Left ventricle myocardium inferior (tissue), 1 donor: ENCODE results near the gene BACH2. TPM values are rescaled to one million over a fixed set of nuclear protein-coding genes. Genes with fewer than 3 reads are reported as not detected.
A peak's percentile ranks its signal among the peaks of the same experiment; 100 is the strongest.

Source experiments
- DNase-seq: peaks from one replicate; pipeline ENCODE4 v3.0.0-alpha.2; 2020
- H3K27ac ChIP-seq: fragments of 200-600 bp; replicated peaks from 2 replicates; pipeline ENCODE4 v1.8.0; 2021
- H3K27me3 ChIP-seq: fragments of 200-600 bp; 2 replicates; pipeline ENCODE4 v1.8.0; 2021; ENCODE audit warnings: low read depth
- H3K36me3 ChIP-seq: fragments of 200-600 bp; 2 replicates; pipeline ENCODE4 v1.8.0; 2021
- H3K4me1 ChIP-seq: fragments of 200-600 bp; 2 replicates; pipeline ENCODE4 v1.8.0; 2021
- H3K4me3 ChIP-seq: fragments of 200-600 bp; 2 replicates; pipeline ENCODE4 v1.8.0; 2021; ENCODE audit warnings: mild to moderate bottlenecking, moderate library complexity
- H3K9me3 ChIP-seq: fragments of 200-600 bp; replicated peaks from 2 replicates; pipeline ENCODE4 v1.8.0; 2021
- intact Hi-C: fragments of 100-400 bp; cut with micrococcal nuclease; formaldehyde crosslinking; loops from one replicate; pipeline ENCODE4 v1.11.0; 2022
- total RNA-seq: library from RNA; stranded (reverse); fragmentation: NEBNext Ultra II Directional; extraction: Animal tissue kit (Norgen Biotek cat#: 25700); gene quantifications from one replicate; pipeline ENCODE4 v1.2.1, GENCODE V29; 2021
- TF ChIP-seq, protein P1 (sequence below): fragments of 200-600 bp; IDR thresholded peaks from 2 replicates; pipeline ENCODE4 v1.8.0; 2021; ENCODE audit warnings: antibody characterized with exemption, mild to moderate bottlenecking, borderline replicate concordance
- donor health status: DM: no; HTN: yes; CAD: no; lungs with severe emphysema.

Gene BACH2
- total RNA-seq, 1 donor from 2014 or later, result 1.5 TPM

DNA sequence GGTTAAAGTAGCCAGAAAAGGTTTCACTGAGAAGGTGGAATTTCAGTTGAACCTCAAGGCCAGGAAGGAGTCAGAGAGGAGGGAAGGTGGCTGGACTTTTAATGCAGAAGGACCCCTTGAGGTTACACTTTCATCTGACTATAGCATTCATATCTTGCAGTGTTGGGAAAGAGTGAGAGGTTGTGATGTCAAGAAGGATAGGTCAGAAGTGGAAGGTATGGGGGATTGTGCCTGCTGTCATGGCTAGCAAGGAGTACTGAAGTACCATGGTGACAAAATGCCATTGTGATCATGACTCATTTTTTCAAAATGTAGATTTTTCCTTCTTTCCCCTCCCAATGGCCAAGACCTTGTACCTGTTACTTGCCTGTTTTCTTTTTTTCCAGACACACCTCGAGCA lies 5.2 kb upstream of the BACH2 start:
- no peak overlapping the region for H3K27ac ChIP-seq
- no peaks in the 10 kb centered on the region for H3K36me3 ChIP-seq
- no peaks in the 10 kb centered on the region for H3K27me3 ChIP-seq
- no peak overlapping the region for H3K4me3 ChIP-seq
- TF ChIP-seq, protein P1, sequence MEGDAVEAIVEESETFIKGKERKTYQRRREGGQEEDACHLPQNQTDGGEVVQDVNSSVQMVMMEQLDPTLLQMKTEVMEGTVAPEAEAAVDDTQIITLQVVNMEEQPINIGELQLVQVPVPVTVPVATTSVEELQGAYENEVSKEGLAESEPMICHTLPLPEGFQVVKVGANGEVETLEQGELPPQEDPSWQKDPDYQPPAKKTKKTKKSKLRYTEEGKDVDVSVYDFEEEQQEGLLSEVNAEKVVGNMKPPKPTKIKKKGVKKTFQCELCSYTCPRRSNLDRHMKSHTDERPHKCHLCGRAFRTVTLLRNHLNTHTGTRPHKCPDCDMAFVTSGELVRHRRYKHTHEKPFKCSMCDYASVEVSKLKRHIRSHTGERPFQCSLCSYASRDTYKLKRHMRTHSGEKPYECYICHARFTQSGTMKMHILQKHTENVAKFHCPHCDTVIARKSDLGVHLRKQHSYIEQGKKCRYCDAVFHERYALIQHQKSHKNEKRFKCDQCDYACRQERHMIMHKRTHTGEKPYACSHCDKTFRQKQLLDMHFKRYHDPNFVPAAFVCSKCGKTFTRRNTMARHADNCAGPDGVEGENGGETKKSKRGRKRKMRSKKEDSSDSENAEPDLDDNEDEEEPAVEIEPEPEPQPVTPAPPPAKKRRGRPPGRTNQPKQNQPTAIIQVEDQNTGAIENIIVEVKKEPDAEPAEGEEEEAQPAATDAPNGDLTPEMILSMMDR, result no peak
- intact Hi-C loops, result no loop called here
- peaks cover 14% of the 10 kb centered on the region for H3K4me1 ChIP-seq
- H3K9me3 ChIP-seq, result no peaks in the 10 kb centered on the region
- no peak for DNase-seq

DNA sequence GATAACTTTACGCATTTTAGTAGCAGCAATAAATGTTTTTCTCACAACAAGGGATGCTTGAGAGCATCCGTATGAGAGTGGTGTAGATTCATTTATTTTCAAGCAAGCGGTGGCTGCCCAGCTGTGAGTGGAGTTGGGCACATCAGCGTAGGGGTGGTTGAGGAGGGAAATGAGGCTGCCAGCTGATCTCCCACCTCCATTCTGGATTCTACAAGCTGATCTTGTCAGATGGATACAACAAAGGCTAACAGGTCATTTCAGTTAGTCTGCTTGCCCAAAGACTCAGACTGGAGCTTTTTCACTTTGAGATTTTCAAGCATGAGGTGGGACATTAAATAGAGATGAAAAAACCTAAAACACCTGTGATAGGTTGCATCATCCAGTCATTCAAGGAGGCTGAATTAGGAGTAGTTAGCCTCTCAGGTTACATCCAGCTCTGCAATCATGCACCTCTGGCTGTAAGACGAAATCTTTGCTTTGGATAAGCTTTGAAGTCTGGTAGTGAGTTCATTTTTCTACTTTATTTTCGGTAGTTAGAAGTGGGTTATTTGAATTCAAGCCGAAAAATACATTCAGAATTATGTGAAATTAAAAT lies 1.9 kb upstream of the BACH2 start:
- TF ChIP-seq, protein P1, result no peak
- no peaks in the 10 kb centered on the region for H3K27me3 ChIP-seq
- H3K27ac ChIP-seq, result no peak overlapping the region

DNA sequence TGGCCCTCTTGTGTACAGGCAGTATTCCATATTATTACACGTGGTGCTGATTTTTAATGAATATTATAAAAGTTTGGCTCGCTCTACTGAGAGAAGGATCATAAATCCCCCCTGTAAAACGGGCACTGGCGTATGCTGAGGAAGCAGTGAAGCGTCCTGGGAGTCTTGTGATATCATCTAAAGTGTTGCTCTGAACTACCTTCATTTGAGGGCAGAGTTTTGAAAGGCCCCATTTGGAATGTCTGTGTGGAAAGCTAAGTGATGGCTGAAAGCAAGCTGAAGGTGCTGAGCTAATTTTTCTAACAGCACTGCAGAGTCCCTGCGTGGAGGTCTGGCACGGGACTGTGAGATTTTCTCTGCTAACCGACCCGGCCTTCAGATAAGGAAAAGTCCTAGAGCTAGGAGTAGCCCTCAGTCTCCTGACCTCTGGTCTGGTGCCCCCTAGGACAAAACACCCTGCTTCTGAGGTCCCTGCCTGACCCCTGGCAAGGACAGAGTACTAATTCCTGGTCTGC lies 1.3 kb upstream of the BACH2 start:
- DNase-seq, result no peak
- peak overlapping the region; percentile 88 for H3K27ac ChIP-seq
- intact Hi-C loops, result loop anchor here (10.0 kb wide), 2 partner anchors 83 to 323 kb away; no protein-coding TSS in a partner anchor
- H3K4me3 ChIP-seq, result no peak overlapping the region
- peaks cover 39% of the 10 kb centered on the region for H3K4me1 ChIP-seq
- H3K27me3 ChIP-seq, result no peaks in the 10 kb centered on the region
- no peaks in the 10 kb centered on the region for H3K36me3 ChIP-seq
- no peaks in the 10 kb centered on the region for H3K9me3 ChIP-seq
- TF ChIP-seq, protein P1, result no peak

More for the DNA sequence above, 1.9 kb upstream of the BACH2 start:
- H3K4me3 ChIP-seq, result no peak overlapping the region
- intact Hi-C loops, result loop anchor here (10.0 kb wide), 2 partner anchors 84 to 324 kb away; no protein-coding TSS in a partner anchor
- H3K36me3 ChIP-seq, result no peaks in the 10 kb centered on the region
- no peaks in the 10 kb centered on the region for H3K9me3 ChIP-seq
- no peak for DNase-seq
- H3K4me1 ChIP-seq, result peaks cover 39% of the 10 kb centered on the region

DNA sequence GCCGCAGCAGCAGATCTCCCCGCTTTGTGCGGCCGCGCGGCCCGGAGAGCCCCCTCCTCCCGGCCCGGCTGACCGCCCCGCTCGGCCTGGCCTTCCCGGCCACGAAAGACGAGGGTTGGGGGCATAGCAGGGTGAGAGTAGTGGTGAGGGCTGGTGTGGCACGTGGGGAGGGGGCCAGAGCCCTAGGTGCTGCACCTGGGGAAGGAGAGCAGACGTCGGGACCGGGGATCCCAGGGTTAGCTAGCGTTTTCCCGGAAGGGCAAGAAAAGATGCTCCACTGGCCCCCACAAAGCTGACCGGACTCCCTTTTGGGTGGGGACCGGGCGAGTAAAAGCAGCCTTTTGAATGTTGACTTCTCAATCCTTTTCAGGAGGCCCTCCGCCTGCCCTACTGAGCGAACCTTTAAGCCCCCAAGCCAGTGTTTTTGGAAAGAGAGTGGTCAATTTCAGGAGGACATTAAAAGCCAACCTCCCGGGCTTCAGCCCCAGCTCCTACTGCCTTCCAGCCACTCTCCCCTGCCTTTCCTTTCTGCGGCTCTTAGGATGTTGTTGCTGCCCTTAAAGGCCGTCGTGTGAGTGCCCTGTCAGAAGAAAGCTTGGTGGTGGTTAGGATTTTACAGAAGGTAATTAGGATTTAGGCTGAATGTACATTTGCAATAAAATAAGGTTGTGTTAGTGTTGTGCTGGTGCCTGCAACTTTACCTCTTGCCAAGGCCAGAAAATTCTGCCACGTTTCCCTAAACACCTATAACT lies 648 bp upstream of the BACH2 start:
- no peak for DNase-seq
- Histone ChIP-seq H3K27me3 (no peaks in the 10 kb centered on the region), H3K4me3 (peak overlapping the region; percentile 90), H3K36me3 (no peaks in the 10 kb centered on the region), H3K9me3 (no peaks in the 10 kb centered on the region), H3K27ac (peak overlapping the region; percentile 88), H3K4me1 (peaks cover 39% of the 10 kb centered on the region)
- TF ChIP-seq, protein P1, result no peak
- intact Hi-C loops, result loop anchor here (10.0 kb wide), 2 partner anchors 82 to 322 kb away; no protein-coding TSS in a partner anchor

DNA sequence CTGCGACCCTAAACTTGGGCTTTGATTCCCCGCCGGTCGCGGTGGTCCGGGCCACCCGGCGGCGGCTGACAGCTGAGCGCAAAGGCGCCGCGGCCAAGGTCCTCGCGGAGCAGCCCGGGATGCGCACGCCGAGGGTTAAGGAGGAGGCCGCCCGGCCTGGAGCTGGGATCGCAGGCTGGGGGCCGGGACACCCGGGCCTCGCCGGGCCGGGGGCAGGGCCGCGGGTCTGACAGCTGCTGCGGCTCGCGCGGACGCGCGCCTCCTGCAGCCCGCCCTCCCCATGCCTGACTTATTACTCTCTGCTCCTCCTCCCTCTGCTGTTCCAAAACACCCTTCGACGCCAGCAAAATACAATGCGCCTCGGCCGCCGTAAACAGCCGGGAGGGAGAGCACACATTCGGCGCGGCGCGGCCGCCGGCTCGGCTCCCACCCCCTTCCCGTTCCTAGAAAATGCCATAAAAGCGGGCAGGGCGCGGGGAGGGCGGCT lies 746 bp downstream of the BACH2 start:
- Histone ChIP-seq H3K4me3 (peak overlapping the region; percentile 90), H3K4me1 (peaks cover 41% of the 10 kb centered on the region), H3K27me3 (no peaks in the 10 kb centered on the region), H3K27ac (peak overlapping the region; percentile 88), H3K9me3 (no peaks in the 10 kb centered on the region), H3K36me3 (no peaks in the 10 kb centered on the region)
- TF ChIP-seq, protein P1, result peak; percentile 34
- peak; percentile 61 for DNase-seq
- intact Hi-C loops, result loop anchor here (10.0 kb wide), 2 partner anchors 81 to 321 kb away; no protein-coding TSS in a partner anchor
